Pancreas (tissue), 10 donors: ENCODE measurements around the gene SEMA5A. TPM values are rescaled to one million over a fixed set of nuclear protein-coding genes. Genes with fewer than 3 reads are reported as not detected.

ENCODE experiments used
- ATAC-seq, 4 donors: fragments of 200-7000 bp; cut with Tn5 transposase; one replicate each; pipeline versions ENCODE4 v1.8.0 to v1.9.1; 2020; ENCODE audit warnings: mild to moderate bottlenecking in 4 of 4, moderate library complexity in 4 of 4
- DNase-seq, 6 donors: peaks; one replicate each; pipeline ENCODE4 v3.0.0-alpha.2; 2020
- FAIRE-seq: peaks from 2 replicates; lab custom pipeline; 2012; peaks lifted over from hg19 to GRCh38; lab: Jason Lieb, UNC
- H3K27ac ChIP-seq, 4 donors: fragments of 200-600 bp; sonication (generic); 1 replicate in 3 of 4; 2 replicates in 1 of 4; pipeline versions ENCODE4 v1.5.0 to v1.8.0; 2020
- H3K27me3 ChIP-seq, 4 donors: fragments of 200-600 bp; one replicate each; pipeline ENCODE4 v1.8.0; 2021
- H3K36me3 ChIP-seq, 3 donors: fragments of 200-600 bp; sonication (generic) in 1 of 3; one replicate each; pipeline versions ENCODE4 v1.5.0 to v1.8.0; 2020 to 2021
- H3K4me1 ChIP-seq, 3 donors: fragments of 200-600 bp; one replicate each; pipeline ENCODE4 v1.8.0; 2021
- H3K4me3 ChIP-seq, 4 donors: fragments of 200-600 bp; sonication (generic) in 2 of 4; one replicate each; pipeline versions ENCODE4 v1.5.0 to v1.8.0; 2020 to 2021
- H3K9me3 ChIP-seq, 4 donors: fragments of 200-600 bp; one replicate each; pipeline ENCODE4 v1.8.0; 2021
- CTCF ChIP-seq, 4 donors: fragments of 200-600 bp; sonication (generic) in 3 of 4; IDR thresholded peaks; one replicate each; pipeline versions ENCODE4 v1.5.0 to v1.8.0; 2021; ENCODE audit warnings: antibody characterized with exemption in 4 of 4
- WGBS, 2 donors: extraction: QIAGEN DNeasy Blood & Tissue Kit; methylation state at CpG; one replicate each; pipeline ENCODE4 v1.1.7; 2013; 5-methylcytosine and 5-hydroxymethylcytosine counted together
- intact Hi-C, 3 donors: fragments of 100-400 bp; cut with DNase I; formaldehyde crosslinking; loops; one replicate each; pipeline versions ENCODE4 v1.11.1 to v1.14.2; 2022
- polyA plus RNA-seq, 2 donors: library from polyadenylated mRNA; stranded (reverse); fragments of 200-250 nt; gene quantifications; one replicate each; pipeline ENCODE4 v1.2.3, GENCODE V29; 2013
- total RNA-seq, 6 donors: library from RNA; stranded (reverse); fragmentation: NEBNext Ultra II Directional in 4 of 6; extraction: Animal tissue kit (Norgen Biotek cat#: 25700) in 4 of 6; gene quantifications; one replicate each; pipeline versions ENCODE4 v1.2.1 to v1.2.4, GENCODE V29; 2021 to 2023
- donor health status: healthy with polysubstance abuse.
- donor health status: DM: no; HTN: no; CAD: no; lungs with moderate emphysema.
- donor health status: DM: no; HTN: no; CAD: no.
- donor health status: control.
- donor health status: control.
- donor health status: Bipolar disorder and iron deficiency.
- donor health status: DM: yes; HTN: yes; CAD: no.
- donor health status: DM: no; HTN: no; CAD: no.
- donor health status: DM: no; HTN: no; CAD: no.
- donor health status: DM: yes; HTN: yes; CAD: no.

SEMA5A gene
- total and polyA plus RNA-seq, 8 donors, result 0.91 to 14.0 (median 6.4) TPM

DNA sequence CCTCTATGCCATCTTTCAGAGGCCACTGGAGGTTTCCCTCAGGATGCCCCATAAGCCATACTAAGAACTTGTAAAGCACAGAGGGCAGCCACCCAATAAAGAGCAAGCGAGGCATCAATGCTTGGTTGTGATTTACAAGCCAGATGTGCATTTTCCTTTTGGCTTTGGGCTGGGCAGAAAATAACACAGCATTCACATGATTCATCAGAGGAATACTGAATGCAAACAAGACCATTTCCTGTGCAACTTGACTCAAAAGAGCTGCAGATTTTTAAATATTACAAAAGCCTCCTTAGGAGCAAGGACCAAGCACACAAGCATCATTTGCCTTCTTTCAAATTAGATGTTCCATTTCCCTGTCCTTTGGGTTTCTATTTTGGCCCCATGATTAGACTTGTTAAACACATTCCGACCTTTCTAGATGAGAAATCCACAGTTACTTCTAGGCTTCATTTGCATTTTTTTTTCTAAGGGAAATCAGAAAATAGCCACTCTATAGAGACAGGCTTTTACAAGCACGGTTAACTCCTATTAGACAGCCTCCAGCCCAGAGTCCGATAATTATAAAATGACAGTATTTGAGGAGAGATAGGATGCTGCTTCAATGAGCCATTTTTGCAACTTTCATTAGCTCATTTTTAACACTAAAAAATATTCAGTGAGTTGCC, 207.8 kb downstream of the SEMA5A start:
- H3K9me3 ChIP-seq, result no peaks in the 10 kb centered on the region
- ATAC-seq (no peak), DNase-seq (no peak), FAIRE-seq (no peak)
- no peaks in the 10 kb centered on the region for H3K4me1 ChIP-seq
- no peak overlapping the region for H3K4me3 ChIP-seq
- intact Hi-C loops, result no loop called here
- H3K27me3 ChIP-seq, result no peaks in the 10 kb centered on the region
- no peak overlapping the region for H3K27ac ChIP-seq
- 86 to 91% methylated on average over 4 of the region's 4 CpGs for WGBS, 2 donors
- TF ChIP-seq CTCF (IDR thresholded peaks at IDR 0.05), result no peak
- H3K36me3 ChIP-seq, result no peaks in the 10 kb centered on the region

DNA sequence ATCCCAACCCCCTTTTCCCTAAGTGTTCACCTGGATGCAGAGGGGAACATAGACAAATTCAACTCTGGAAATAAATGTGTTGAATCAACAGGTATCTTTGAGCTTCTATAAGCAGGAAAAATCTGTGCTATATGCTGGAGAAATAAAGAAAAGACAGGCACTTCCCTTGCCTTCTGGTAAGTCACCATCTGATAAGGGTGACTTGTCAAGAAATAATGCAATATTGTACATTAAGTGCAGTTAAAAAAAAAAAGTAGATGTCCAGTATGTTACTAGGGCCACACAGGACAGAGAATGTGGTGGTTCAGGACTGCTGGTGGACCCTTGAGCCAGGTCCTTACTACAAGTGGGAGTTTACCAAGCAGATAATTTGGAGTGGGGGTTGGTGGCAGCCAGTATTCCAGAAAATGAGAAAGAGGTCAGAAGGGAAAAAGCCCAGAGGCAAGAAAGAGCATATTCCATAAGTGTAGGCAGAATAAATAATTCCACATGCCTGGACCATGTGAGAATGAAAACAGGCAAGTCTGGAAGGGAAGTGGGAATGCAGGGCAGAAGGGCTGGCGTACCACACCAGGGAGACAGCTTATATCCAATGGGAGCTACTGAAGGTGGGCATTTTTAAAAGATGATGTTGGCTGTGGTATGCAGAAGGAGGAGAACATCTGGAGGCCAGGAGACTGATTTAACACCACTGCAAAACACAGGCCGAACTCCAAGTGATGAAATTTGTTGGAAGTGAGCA, 209.9 kb downstream of the SEMA5A start:
- H3K4me1 ChIP-seq, result no peaks in the 10 kb centered on the region
- no peak overlapping the region for H3K27ac ChIP-seq
- no peak for TF ChIP-seq CTCF (IDR thresholded peaks at IDR 0.05)
- no peaks in the 10 kb centered on the region for H3K9me3 ChIP-seq
- H3K36me3 ChIP-seq, result no peaks in the 10 kb centered on the region
- intact Hi-C loops, result no loop called here
- no peaks in the 10 kb centered on the region for H3K27me3 ChIP-seq
- no peak for FAIRE-seq
- DNase-seq, result no peak
- ATAC-seq, result no peak
- 87 to 91% methylated on average over 2 of the region's 2 CpGs for WGBS, 2 donors
- no peak overlapping the region for H3K4me3 ChIP-seq

DNA sequence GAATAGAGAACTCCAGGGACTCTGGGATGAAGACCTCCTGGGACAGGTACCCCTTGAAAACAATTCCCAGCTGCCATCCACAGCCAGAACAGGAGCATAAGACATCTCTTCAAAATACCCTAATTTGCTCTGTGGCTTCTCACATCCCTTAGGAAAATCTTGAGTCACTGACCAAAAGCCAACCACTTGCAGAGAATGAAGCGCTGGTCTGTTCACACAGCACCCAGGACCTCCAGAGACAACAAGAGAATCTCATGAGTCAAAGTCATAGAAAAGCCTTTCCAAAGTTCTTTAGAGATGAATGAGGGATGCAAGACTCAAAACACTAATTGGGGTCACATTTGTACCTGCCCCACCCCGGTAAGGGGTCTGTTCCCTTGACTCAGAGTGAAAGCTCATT, 210.6 kb downstream of the SEMA5A start:
- no peak for FAIRE-seq
- no peak for DNase-seq
- WGBS, 2 donors, result 93 to 100% methylated on average over 2 of the region's 2 CpGs
- TF ChIP-seq CTCF (IDR thresholded peaks at IDR 0.05), result no peak
- Histone ChIP-seq H3K9me3 (no peaks in the 10 kb centered on the region), H3K27ac (no peak overlapping the region), H3K4me3 (no peak overlapping the region), H3K27me3 (no peaks in the 10 kb centered on the region), H3K4me1 (no peaks in the 10 kb centered on the region), H3K36me3 (no peaks in the 10 kb centered on the region)
- ATAC-seq, result no peak
- intact Hi-C loops, result no loop called here

DNA sequence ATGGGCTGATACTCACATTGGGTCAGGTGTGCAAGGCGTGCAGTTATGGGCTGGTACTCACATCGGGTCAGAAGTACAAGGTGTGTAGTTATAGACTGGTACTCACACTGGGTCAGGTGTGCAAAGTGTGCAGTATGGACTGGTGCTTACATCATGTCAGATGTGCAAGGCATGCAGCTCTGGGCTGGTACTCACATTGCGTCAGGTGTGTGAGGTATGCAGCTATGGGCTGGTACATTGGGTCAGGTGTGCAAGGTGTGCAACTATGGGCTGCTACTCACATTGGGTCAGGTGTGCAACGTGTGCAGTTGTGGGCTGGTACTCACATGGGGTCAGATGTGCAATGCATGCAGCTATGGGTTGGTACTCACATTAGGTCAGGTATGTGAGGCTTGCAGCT, 213.8 kb downstream of the SEMA5A start:
- Histone ChIP-seq H3K9me3 (no peaks in the 10 kb centered on the region), H3K27me3 (no peaks in the 10 kb centered on the region), H3K27ac (no peak overlapping the region), H3K4me3 (no peak overlapping the region), H3K36me3 (no peaks in the 10 kb centered on the region), H3K4me1 (no peaks in the 10 kb centered on the region)
- no peak for FAIRE-seq
- intact Hi-C loops, result no loop called here
- TF ChIP-seq CTCF (IDR thresholded peaks at IDR 0.05), result no peak
- no peak for DNase-seq
- 92% methylated on average over 4 of the region's 4 CpGs for WGBS, 2 donors
- no peak for ATAC-seq

DNA sequence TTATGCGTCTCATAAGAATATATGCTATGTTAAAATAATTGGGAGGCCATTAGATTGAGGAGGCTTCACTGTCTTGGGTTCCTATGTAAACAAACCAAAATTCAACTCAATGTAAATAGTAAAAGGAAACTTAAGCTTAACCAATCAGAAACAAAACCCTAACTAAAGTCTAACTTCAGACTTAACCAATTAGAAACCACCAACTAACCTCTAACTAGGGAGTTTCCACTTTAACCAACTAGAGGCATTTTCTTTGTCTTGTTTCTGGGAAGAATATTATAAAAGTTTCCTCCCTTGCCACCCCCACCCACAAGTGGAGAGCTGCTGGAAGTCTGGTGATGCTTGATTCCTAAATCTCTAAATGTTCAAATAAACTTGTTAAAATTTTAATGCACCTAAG, 214.5 kb downstream of the SEMA5A start:
- ATAC-seq (no peak), FAIRE-seq (no peak), DNase-seq (no peak)
- Histone ChIP-seq H3K27ac (no peak overlapping the region), H3K4me1 (no peaks in the 10 kb centered on the region), H3K36me3 (no peaks in the 10 kb centered on the region), H3K9me3 (no peaks in the 10 kb centered on the region), H3K4me3 (no peak overlapping the region), H3K27me3 (no peaks in the 10 kb centered on the region)
- TF ChIP-seq CTCF (IDR thresholded peaks at IDR 0.05), result no peak
- WGBS, 2 donors, result 99 to 100% methylated on average over 1 of the region's 1 CpG
- intact Hi-C loops, result no loop called here
